IMR-90 (cell line): ENCODE results near the gene IP6K1.

Source experiments
- BHLHE40 ChIP-seq: fragments of 150-350 bp; IDR thresholded peaks from 2 replicates; pipeline ENCODE4 v1.6.1; 2016; ENCODE audit warnings: mild to moderate bottlenecking, low read depth, low read length
- CEBPB ChIP-seq: IDR thresholded peaks from 2 replicates; pipeline ENCODE4 v1.6.1; 2012; ENCODE audit warnings: low read depth, low read length, improper control_type of control experiment
- FOS ChIP-seq: fragments of 150-350 bp; IDR thresholded peaks from 2 replicates; pipeline ENCODE4 v1.6.1; 2016; ENCODE audit warnings: low read depth, low read length
- MXI1 ChIP-seq: IDR thresholded peaks from 2 replicates; pipeline ENCODE4 v1.6.1; 2012; ENCODE audit warnings: low read depth, mild to moderate bottlenecking, low read length, moderate library complexity, borderline replicate concordance
- POLR2A ChIP-seq: IDR thresholded peaks from 2 replicates; pipeline ENCODE4 v1.6.1; 2012; ENCODE audit warnings: mild to moderate bottlenecking, low read depth, low read length
- RCOR1 ChIP-seq: IDR thresholded peaks from 2 replicates; pipeline ENCODE4 v1.6.1; 2012; ENCODE audit warnings: mild to moderate bottlenecking, low read length, improper control_type of control experiment; ENCODE audit not compliant: insufficient replicate concordance
- RFX5 ChIP-seq: IDR thresholded peaks from 2 replicates; pipeline ENCODE4 v1.8.0; 2012; ENCODE audit warnings: low read depth, mild to moderate bottlenecking, low read length, moderate library complexity
- SMC3 ChIP-seq: fragments of 150-350 bp; IDR thresholded peaks from 2 replicates; pipeline ENCODE4 v1.6.1; 2016; ENCODE audit warnings: low read depth, mild to moderate bottlenecking, antibody characterized with exemption, low read length, moderate library complexity
- USF2 ChIP-seq: fragments of 150-350 bp; IDR thresholded peaks from 2 replicates; pipeline ENCODE4 v1.6.1; 2017; ENCODE audit warnings: mild to moderate bottlenecking, antibody characterized with exemption, low read length, low read depth
- TF ChIP-seq, protein P1 (sequence below): conservative IDR thresholded peaks from 2 replicates; pipeline ENCODE4 v1.5.1; 2012; ENCODE audit warnings: mild to moderate bottlenecking, low read depth, low read length, improper control_type of control experiment

DNA sequence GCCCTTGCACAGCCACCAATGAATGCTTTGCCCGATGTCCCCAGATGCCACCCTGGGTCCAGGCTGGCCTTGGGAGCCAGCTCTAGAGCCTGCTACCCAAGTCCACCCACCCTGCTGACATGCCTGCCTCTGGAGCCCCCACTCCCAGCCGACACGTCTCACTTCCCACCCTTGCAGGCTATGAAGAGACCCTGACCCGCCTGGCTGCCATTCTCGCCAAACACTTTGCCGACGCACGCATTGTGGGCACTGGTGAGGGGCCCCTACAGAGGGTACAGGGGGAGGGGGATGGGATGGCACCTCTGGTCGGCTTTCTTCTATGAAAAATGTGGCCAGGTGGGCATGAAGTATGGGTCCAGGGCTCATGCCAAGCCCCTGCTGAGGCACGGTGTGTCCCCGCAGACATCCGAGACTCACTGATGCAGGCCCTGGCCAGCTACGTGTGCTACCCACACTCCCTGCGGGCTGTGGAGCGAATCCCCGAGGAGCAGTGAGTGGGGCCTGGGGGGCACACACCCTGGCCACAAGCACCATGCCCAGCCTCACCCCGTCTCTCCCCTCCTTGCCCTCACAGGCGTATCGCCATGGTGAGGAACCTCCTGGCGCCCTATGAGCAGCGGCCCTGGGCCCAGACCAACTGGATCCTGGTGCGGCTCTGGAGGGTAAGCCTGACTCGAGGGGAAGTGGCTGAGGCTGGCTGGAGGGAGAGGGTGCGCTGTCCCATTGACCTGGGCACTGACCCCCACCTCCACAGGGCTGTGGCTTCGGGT lies 72.8 kb downstream of the IP6K1 start:
- TF ChIP-seq FOS (no peak), RCOR1 (no peak), POLR2A (no peak), CEBPB (no peak), USF2 (no peak), MXI1 (no peak), BHLHE40 (no peak), SMC3 (no peak), RFX5 (no peak)
- TF ChIP-seq, protein P1, sequence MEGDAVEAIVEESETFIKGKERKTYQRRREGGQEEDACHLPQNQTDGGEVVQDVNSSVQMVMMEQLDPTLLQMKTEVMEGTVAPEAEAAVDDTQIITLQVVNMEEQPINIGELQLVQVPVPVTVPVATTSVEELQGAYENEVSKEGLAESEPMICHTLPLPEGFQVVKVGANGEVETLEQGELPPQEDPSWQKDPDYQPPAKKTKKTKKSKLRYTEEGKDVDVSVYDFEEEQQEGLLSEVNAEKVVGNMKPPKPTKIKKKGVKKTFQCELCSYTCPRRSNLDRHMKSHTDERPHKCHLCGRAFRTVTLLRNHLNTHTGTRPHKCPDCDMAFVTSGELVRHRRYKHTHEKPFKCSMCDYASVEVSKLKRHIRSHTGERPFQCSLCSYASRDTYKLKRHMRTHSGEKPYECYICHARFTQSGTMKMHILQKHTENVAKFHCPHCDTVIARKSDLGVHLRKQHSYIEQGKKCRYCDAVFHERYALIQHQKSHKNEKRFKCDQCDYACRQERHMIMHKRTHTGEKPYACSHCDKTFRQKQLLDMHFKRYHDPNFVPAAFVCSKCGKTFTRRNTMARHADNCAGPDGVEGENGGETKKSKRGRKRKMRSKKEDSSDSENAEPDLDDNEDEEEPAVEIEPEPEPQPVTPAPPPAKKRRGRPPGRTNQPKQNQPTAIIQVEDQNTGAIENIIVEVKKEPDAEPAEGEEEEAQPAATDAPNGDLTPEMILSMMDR, result no peak
